AG09319 (cell line): ENCODE results near the gene FAF2.

Experiments used
- DNase-seq: peaks from one replicate; pipeline ENCODE4 v3.0.0-alpha.2; 2010; ENCODE audit warnings: low read depth; ENCODE audit errors: extremely low read depth
- TF ChIP-seq, protein P1 (sequence below): IDR thresholded peaks from 2 replicates; pipeline ENCODE4 v1.5.1; 2011; ENCODE audit warnings: low read depth, mild to moderate bottlenecking, inconsistent platforms, low read length, moderate library complexity

Gene FAF2

DNA sequence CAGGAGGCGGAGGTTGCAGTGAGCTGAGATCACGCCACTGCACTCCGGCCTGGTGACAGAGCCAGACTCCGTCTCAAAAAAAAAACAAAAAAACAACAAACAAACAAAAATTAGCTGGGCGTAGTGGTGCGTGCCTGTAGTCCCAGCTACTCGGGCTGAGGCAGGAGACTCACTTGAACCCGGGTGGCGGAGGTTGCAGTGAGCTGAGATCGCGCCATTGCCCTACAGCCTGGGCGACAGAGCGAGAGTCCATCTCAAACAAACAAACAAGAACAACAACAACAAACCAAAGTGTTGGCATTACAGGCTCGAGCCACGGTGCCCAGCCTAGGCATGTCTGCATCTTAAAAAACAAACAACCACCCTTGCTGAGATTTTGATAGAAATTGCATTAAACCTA is 76.8 kb downstream of the FAF2 start:
- TF ChIP-seq, protein P1, sequence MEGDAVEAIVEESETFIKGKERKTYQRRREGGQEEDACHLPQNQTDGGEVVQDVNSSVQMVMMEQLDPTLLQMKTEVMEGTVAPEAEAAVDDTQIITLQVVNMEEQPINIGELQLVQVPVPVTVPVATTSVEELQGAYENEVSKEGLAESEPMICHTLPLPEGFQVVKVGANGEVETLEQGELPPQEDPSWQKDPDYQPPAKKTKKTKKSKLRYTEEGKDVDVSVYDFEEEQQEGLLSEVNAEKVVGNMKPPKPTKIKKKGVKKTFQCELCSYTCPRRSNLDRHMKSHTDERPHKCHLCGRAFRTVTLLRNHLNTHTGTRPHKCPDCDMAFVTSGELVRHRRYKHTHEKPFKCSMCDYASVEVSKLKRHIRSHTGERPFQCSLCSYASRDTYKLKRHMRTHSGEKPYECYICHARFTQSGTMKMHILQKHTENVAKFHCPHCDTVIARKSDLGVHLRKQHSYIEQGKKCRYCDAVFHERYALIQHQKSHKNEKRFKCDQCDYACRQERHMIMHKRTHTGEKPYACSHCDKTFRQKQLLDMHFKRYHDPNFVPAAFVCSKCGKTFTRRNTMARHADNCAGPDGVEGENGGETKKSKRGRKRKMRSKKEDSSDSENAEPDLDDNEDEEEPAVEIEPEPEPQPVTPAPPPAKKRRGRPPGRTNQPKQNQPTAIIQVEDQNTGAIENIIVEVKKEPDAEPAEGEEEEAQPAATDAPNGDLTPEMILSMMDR: no peak
- DNase-seq: no peak

DNA sequence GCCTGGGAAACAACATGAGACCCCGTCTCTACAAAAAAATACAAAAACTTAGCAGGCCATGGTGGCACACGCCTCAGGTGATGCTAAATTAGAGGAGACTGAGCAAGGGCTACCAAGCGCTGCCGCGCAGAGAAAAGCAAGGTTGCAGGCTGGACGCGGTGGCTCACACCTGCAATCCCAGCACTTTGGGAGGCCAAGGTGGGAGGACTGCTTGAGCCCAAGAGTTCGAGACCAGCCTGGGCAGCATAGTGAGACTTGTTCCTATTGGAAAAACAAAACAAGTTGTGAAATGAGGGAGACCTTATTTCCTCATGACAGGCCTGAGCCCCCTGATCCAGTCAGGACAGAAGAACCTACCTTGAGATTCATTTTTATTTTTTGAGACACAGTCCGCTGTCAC is 77.5 kb downstream of the FAF2 start:
- DNase-seq: no peak
- TF ChIP-seq, protein P1: no peak

DNA sequence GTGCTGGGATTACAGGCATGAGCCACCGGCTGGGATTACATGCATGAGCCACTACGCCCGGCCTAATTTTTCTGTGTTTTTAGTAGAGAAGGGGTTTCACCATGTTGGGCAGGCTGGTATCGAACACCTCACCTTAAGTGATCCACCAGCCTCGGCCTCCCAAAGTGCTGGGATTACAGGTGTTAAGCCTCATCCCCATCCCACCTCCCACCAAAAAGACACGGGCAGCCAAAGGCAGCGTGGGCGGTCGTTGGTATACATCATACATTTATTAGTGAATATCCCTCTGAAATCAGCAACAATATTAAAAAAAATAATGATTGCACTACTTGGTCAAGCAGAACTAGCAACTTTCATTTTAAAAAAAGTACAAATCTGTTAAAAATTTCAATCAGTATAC is 78.3 kb downstream of the FAF2 start:
- DNase-seq: no peak
- TF ChIP-seq, protein P1: no peak

DNA sequence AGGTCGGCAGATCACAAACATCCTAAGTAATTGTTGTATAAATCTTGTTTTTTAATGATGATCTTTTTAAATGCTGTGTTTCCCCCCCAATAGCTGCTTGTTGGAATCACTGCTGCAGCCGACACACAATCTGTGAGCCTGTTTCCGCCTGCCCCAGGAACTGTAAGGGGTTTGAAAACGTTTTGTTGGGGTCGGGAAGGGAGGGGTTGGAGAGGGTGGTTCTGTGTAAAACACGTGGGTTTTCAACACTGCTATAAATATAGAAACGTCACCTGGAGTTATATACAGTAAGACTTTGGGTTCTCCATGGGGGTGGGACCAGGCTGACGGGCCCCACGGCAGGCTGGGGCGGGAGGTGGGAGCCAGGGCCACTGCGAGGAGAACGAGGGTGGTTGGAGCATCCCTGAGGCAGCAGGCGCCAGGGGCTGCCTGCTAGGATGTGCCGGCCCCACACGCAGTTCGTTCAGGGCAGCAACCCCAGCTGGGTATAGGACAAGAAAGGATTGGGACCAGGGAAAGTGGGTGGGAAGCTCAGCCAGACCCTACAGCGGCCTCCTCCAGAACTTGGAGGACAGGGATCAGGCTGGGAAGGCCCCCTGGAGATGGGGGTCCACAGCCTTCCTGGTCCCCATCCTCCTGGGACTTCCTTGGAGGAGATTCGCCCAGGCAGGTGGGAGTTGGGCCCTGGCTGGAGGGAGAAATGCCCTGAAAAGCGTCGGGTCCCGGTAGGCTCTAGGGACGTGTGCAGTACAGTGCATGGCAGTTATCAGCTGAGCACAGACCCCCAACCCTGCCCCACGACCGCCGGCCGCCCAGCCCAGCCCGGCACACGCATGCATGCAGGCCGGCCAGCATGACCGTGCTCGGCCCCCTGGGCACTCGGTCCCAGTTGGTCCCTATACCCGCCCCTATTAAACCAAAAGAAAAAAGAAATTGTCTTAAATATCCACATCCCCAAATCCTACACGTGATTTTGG is 79.3 kb downstream of the FAF2 start:
- TF ChIP-seq, protein P1: no peak
- no peak for DNase-seq

DNA sequence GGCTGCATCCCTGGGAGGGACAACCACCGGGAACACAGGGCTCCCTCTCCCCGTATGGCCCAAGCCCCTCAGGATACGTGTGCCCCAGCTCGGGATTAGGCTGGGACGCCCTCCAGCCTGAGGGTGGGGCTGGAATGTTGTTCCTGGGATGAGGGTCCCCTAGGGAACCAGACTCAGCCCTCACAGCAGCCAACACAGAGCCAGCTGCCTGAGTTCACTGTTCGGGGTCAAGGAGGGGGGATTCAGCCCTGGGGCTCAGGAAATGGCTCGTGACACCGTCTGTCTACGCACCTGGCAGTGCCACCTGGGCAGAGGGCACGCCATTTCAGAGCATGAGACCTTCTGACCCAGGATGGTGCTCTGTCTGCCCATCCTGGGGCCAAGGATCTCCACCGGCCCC is 80.1 kb downstream of the FAF2 start:
- TF ChIP-seq, protein P1: no peak
- DNase-seq: no peak

DNA sequence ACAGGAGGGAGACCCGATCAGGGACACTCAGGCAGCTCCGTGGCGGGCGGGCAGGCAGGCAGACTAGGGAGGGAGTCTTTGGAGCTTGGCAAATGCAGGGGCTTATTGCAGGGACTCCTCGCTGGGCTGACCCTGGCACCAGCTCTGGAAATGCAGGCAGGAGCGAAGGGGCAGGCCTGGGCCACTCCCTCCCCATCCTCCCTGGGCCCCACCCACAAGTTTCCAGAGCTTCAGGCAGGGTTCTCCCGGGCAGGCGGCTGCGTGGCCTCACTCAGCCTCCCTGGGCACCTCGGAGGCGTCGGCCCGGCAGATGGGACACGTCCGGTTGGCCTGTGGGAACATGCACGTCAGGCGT is 80.6 kb downstream of the FAF2 start:
- TF ChIP-seq, protein P1: no peak
- DNase-seq: no peak

DNA sequence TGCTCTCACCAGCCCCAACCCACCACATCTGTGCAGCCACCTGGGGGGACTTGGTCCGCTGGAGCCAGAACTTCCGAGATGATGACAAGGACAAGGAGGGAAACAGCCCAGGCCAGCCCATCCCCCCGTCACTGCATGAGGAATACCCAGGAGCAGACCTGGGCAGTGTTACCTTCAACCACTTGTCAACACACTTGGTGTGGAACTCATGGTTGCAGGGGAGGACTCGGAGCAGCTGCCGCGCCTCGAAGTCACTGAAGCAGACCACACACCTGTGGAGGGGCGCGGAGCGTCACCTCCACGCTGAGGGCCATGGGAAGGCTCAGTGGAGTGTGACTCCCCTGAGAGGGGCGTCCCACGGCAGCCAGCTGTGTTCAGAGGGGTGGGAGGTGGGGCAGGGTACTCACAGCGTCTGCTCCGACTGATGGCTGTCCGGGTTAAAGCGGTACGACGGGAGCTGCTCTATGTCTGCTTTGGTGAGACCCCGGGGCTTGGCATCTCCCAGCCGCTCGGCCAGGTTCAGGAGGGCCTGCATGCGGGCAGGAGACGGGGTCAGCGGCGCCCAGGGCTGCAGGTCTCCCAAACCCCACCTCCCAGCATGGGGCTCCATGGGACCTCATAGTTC is 81.0 kb downstream of the FAF2 start:
- TF ChIP-seq, protein P1: no peak
- DNase-seq: no peak
